GM18907 (cell line): Measurements from ENCODE around the gene KRTAP10-9.
"Not testable (repeated sequence)": the region's sequence is repeated elsewhere in the genome, so short reads cannot be mapped to it uniquely, and the experiment has no call there.

Experiments used
- ATAC-seq: cut with Tn5 transposase; IDR thresholded peaks from one replicate; pipeline ENCODE4 v1.9.1; 2021; ENCODE audit warnings: mild to moderate bottlenecking, moderate library complexity; ENCODE audit not compliant: unreplicated experiment

Gene KRTAP10-9, protein sequence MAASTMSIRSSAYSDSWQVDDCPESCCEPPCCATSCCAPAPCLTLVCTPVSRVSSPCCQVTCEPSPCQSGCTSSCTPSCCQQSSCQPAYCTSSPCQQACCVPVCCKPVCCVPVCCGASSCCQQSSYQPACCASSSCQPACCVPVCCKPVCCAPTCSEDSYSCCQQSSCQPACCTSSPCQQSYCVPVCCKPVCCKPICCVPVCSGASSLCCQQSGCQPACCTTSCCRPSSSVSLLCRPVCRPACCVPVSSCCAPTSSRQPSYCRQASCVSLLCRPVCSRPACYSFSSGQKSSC

DNA sequence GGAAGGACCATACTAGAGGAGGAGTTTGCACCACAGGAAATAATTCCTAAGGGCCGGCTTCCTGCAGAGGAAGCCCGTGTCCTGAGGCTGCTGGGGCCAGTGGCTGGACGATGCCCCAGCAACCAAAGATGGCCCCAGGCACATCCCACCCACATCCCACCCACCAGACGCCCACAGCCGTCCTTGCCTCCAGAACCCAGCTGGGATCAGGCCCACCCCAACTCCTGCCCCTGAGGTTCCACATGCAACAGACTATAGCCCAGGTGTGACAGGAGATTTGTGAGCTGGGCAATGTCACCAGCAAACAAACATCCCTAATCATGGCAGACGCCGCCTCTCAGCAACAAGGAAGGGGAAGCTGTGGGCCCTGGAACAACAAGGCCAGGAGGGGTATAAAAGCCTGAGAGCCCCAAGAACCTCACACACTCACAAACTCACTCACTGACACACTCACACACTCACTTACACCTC lies at the start of gene KRTAP10-9:
TSS of gene KRTAP10-9 (plus strand) at position 421 of the 471 bp plus-strand sequence. CDS start 79 bp downstream, outside the sequence.
- ATAC-seq: no peak

DNA sequence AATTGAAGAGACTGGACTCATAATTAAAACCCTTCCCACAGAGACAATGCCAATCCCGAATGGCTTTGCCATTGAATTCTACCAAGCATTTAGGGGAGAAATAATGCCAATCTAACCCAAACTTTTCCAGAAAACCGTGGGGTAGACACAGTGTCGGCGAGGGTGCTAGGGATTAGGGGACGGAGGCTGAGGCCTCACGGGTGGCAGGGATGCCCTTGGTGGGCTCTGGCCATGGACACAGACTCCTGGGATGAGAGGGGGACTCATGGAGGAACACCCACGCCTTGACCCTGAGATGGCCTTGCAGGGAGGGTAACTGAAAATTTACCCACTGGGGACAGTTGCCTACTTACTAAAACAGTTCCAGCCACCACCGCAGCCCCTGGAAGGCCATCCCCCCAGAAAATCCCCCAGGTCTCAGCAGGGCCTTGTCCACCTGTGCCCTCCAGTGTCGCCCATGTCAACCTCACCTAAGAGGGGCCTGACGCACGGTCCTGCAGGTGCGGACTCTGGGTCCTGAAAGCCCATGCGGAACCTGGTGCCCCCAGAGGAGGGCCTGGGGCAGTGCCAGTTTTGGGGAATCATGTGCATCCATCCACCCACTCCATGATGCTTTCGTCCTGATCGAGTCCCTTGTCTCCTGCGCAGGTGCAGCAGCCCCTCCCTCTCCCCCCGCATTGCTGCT lies 48.4 kb upstream of the KRTAP10-9 start:
- no peak for ATAC-seq

DNA sequence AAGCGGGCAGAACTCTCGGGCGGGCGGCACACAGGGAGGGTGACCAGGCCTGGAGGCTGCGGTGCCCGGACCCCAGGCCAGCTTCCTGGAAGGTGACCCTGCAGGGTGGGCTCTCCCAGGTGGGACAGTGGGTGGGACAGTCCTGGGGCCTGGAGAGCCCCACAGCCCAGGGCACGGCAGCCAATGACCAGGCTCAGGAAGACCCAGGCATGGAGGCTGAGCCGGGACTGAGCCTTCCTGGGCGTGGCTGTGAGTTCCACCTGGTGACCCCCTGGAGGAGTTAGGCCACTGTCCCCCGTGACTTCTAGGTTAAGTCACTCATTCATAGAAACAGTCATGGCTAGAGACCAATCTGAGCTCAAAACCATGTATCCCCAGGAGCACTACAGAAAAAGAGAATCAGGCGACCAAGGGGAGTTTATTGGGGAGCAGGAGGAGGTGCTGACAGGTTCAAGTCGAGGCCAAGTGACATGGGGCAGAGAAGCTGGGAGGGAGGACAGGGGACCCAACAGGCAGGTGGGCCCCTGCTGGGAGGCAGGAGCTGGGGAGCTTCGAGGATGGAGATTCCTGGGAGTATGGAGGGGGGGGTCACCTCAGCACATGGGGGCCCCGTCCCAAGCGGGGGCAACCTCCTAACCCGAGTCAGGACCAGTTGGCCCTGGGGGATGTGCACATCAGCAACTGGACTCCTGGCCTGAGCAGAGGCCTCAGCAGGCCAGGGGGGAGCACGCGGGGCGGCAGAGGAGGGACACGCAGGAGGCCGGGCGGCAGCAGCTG lies 47.6 kb upstream of the KRTAP10-9 start:
- ATAC-seq: no peak

DNA sequence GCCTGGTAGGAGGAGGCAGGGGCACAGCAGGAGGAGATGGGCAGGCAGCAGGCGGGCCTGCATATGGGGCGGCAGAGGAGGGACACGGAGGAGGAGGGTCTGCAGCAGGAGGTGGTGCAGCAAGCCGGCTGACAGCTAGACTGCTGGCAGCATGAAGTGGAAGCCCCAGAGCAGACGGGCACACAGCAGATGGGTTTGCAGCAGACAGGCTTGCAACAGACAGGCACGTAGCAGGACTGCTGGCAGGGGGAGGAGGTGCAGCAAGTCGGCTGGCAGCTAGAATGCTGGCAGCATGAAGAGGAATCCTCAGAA lies 47.1 kb upstream of the KRTAP10-9 start:
- no peak for ATAC-seq

DNA sequence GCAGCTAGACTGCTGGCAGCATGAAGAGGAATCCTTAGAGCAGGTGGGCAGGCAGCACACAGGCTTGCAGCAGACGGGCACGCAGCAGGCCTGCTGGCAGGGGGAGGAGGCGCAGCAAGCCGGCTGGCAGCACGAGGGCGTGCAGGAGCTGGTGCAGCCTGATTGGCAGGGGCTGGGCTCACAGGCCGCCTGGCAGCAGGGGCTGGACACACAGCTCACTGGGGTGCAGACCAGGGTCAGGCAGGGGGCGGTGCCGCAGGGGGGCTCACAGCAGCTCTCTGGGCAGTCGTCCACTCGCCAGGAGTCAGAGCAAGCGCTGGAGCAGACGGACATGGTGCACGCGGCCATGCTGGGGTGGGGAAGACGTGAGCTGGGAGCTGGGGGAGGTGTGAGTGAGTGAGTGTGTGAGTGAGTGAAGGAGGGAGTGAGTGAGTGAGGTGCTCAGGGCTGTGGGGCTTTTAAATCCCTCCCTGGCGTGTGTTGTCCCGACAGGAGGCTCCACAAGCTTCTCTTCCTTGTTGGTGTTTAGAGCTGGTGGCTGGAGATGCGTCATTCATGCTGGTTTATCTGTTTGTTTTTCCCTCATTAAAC lies 46.6 kb upstream of the KRTAP10-9 start, which contains the start of gene KRTAP10-5:
TSS of gene KRTAP10-5 (minus strand) at position 374 of the 591 bp plus-strand sequence. CDS start at position 348, 26 bp downstream.
- ATAC-seq: not testable (repeated sequence)

DNA sequence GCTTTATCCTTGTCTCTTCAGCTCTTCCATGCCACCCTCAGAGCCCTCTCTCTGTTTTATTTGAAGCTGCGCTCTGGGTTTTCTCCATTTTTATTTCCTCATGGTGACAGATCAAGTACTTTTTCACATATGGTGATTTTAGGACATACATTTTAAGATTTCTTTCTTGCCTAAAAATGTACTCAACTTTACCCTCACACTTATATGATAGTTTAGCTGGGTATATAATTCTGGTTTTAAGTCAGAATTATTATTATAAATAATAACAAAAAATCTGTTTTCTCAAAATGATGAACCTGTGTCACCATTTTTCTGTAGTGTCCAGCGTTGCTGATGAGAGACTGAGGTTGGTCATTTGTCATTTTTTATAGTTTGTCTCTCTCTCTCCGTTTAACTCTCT lies 45.7 kb upstream of the KRTAP10-9 start:
- ATAC-seq: no peak

DNA sequence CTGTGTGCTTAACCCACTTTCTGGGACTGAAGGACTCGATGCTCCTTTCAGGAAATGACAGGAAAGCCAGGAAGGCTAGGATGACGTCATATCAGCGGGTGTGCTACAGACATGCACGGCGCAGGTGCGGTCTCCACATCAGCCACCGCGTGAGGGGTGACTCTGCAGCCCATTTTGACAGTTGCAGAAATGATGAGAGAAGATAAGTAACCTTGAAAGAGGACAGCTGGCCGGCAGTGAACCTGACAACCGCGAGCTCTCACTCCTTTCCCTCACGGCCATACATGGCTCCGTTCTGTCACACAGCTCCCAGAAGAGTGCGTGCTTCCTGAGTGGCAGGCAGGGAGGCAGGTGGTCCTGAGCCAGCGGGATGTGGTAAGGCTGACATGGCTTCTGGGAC lies 44.8 kb upstream of the KRTAP10-9 start:
- ATAC-seq: no peak

DNA sequence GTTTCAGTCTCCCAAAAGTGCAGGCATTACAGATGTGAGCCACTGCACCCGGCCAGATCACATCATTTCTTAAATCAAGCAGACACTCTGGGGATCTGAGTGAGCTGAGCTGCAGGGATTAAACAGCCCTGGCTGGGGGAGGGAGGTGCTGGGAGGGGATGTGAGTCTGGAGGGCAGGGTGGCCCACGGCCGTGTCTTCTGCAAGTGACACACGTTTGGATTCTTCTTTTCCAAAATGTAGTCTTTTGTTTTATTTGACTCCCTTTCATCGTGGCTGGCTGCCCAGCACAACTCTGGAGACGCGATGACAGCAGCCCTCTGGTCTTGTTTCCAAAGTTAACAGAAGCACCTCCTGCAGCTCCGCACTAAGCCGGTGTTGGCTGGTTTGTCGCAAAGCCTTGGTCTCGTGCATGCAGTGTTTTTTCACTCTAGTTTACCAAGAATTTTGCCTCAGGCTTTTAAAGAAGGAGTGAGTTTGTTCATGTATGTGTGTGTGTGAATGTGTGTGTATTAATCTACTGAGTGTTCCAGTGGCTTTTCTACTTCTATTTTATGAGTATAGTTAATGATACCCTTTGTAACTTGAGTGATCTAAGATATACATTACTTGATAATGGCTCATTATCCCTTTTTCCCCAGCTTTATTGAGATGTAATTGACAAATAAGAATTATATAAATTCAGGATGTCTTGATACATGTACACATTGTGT lies 43.6 kb upstream of the KRTAP10-9 start:
- ATAC-seq: no peak

DNA sequence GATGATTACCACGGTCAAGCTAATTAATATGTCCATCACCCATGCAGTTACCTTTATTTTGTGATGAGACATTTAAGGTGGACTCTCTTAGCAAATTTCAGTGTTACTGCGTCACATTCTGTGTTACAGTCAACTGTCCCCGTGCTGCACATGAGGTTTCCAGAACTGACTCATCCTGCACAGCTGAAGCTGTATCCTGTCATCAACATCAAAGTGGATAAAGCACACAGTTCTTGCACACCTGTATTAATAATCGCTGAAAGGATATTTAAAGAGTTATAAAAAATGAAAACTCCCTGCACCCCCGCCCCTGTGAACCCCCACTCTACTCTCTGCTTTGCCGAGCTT lies 43.1 kb upstream of the KRTAP10-9 start:
- ATAC-seq: no peak

DNA sequence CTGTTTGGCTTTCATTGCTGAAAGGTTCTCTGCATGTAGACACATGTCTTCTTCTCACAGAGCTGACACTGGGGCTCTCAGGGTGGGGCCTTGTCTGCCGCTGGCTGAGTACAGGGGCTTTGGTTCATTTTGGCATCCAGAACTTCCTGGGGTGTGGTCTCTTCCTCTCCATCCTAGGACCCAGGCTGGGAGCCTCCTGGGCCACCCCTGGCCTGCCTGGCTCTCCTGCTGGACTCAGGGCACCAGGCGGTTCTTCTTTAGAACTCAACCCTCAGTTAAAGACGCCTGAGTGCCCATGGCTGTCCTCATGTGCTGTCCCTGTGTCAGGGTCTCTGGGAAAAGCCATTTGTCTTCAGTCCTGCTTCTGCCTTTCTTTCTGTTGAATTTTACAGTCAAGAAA lies 41.0 kb upstream of the KRTAP10-9 start:
- no peak for ATAC-seq

DNA sequence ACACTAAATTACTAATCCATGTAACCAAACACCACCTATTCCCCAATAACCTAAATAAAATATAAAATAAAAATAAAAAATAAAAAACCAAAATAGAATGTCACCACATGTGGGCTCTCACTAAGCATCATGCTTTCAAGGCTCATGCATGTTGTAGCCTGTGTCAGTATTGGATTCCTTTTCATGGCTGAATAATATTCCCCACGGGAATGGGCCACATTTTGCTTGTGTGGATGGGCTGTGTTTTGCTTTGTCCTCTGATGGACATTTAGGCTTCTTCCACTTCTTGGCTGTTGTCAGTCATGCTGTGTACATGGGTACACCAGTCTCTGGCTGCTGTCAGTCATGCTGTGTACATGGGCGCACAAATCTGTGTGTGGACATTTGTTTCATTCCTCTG lies 37.8 kb upstream of the KRTAP10-9 start:
- ATAC-seq: no peak

DNA sequence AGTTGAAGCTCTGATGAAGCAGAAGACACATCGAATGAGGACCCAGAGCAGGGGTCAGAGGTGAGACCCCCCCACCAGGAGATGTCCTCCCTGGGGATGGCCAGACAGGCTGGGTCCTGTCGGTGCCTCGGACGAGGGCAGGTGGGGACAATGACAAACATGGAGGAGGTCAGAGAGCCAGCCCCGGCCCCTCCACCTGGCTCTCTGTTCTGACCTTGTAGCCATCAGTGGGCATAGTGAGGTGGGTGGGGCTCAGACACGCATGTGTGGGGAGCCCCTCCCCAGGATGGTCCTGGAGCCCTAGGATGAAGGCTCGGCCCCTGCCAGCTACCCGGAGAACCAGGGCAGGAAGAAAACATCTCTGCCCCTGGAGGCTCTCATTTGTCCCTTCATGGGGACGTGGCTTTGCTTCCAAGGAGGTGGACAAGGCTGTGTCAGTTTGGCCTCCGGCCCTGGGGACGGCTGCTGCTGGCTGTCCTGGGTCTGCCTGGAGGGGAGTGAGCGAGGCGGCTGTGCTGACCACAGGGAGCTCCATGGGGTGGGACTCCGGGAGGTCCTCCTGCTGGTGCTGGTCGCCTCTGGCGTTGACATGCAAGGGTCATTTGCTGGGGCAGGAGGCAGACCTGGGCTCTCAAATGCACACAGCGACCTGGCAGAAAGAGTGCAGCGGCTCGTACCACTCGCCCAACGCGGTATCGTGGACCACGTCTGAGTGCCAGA lies 37.1 kb upstream of the KRTAP10-9 start:
- no peak for ATAC-seq

DNA sequence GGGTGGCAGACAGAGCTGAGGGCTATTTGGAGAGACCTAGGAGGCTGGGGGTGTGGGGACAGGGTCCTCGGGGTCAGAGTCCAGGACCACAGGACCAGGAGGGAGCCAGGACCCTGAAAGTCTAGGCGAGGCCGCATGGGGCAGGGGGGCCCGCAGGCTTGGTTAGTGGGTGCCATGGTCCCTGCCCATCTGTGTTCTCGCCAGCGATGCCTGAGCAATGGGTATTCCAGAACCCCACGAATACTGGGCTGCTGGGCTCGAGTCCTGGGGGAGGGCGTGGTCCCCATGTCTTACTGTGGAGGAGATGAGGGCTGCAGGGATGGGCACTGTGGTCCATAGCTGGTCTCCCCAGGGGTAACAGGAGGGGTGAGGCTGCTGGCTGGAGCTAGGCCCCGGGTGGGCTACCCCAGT lies 36.6 kb upstream of the KRTAP10-9 start:
- ATAC-seq: no peak

DNA sequence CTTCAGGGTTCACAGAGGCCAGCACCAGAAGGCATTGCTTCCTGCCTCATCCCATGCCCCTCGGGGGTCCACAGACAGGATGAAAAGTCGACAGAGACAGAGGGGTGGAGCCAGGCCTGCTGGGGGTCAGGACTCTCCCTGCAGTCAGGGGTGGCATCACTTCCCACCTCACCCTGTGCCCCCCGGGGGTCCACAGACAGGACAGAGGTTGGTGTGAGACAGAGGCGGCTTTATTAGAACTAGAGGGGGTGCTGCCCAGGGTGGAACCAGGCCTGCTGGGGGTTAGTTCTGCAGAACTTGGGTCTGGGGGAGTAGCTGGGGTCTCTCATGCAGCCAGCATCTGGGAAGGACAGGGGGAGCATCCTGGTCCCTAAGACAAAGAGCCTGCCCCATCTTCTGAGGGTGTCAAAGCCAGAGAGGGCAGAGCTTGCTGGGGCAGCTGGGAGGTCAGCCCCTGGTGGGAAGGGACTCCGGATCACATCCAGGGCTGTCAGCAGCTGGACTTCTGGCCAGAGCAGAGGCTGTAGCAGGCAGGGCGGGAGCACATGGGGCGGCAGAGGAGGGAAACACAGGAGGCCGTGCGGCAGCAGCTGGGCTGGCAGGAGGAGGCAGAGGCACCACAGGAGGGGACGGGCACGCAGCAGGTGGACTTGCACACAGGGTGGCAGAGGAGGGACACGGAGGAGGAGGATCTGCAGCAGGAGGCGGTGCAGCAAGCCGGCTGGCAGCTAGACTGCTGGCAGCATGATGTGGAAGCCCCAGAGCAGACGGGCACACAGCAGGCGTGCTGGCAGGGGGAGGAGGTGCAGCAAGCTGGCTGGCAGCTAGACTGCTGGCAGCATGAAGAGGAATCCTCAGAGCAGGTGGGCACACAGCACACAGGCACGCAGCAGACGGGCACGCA lies 35.7 kb upstream of the KRTAP10-9 start:
- ATAC-seq: not testable (repeated sequence)

DNA sequence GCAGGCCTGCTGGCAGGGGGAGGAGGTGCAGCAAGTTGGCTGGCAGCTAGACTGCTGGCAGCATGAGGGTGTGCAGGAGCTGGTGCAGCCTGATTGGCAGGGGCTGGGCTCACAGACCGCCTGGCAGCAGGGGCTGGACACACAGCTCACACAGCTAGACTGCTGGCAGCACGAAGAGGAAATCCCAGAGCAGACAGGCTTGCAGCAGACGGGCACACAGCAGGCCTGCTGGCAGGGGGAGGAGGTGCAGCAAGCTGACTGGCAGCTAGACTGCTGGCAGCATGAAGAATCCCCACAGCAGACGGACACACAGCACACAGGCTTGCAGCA lies 35.1 kb upstream of the KRTAP10-9 start:
- not testable (repeated sequence) for ATAC-seq

DNA sequence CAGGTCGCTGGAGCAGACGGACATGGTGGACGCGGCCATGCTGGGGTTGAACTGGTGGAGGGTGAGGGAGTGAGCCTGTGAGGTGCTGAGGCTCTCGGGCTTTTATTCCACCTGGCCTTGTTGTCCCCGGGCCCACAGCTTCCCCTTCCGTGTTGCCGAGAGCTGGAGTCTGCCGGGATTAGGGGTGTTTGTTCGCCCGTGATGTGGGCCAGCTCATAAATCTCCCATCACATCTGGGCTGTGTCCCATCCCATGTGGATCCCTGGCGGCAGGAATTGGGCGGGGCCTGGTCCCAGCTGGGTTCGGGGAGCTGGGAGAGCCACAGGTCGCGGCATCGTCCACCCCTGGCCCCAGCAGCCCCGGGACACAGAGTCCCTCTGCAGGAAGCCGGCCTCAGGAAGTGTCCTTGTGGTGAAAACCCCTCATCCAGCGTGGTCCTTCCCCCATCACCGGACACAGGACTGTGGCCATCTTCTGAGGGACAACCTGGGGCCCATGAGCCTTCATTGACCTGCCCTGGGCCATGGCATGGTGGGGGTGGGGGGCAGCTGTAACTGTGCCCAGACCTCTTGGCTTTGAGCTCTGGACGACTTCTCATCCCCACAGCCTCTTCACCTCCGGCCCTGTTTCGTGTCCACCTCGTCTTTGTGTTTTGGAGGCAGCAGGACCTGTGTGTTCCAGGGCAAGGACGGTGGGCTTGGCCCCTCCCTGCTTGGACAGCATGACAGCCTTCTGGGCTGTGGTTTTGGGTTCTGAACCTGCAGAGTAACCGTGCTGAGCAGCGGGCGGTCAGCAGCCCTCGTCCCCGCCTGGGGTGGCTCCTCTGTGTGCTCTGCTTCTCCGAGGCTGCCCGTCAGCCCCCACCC lies 34.2 kb upstream of the KRTAP10-9 start, which contains the start of gene KRTAP10-6:
TSS of gene KRTAP10-6 (minus strand) at position 60 of the 866 bp plus-strand sequence. CDS start at position 39, 21 bp downstream.
- ATAC-seq: no peak

DNA sequence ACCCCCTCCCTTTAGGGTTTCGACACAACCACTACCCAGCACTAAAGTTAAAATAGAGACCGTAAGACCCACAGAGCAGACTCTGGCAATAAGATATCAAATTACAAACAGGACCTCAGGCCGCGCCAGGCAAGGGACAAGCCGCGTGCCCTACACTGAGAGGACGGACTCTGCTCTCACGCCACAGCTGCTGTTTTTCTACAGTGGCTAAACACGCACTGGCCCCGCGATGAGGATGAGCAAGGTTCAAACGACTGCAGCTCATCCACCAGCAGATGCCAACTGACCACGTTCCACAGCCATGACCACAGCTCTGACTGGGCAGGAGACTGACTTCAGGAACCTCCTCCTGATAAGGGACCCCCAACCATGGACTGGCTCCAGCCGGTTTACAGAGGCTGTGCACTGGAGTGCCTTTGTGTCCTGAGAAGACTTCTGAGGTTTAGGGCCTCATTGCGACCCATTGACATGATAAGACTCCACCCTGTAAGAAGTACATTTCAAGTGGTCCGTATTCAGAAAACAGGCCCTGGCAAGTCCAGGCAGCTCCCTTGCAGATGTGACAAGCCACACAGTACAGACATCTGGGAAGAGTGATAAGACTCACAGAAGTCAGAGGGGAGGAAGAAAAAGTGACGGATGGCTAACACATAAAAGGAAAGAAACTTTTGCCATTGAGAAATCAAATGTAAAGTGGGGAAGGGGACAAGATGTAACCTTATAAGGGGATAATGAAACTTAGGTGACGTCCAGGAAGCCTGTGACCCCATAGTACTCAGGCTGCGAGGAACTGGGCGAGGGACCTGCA lies 33.1 kb upstream of the KRTAP10-9 start:
- no peak for ATAC-seq
